Mesenchymal stem cell (in vitro differentiated cells and primary cell): ENCODE results near the gene RPH3AL.

Experiments
- DNase-seq: peaks from one replicate; pipeline ENCODE4 v3.0.0-alpha.2; 2013
- H2AFZ ChIP-seq: one replicate; pipeline ENCODE4 v1.6.1; 2013; ENCODE audit warnings: low read depth, mild to moderate bottlenecking, control low read depth, inconsistent platforms, low read length, moderate library complexity
- H2AK5ac ChIP-seq: 2 replicates; pipeline ENCODE4 v1.6.1; 2013; ENCODE audit warnings: low read length, moderate library complexity, mild to moderate bottlenecking, inconsistent platforms; ENCODE audit not compliant: severe bottlenecking
- H2BK120ac ChIP-seq: one replicate; pipeline ENCODE4 v1.6.1; 2013; ENCODE audit warnings: low read depth, mild to moderate bottlenecking, inconsistent platforms, low read length, moderate library complexity
- H2BK12ac ChIP-seq, 2 experiments: one replicate each; pipeline ENCODE4 v1.6.1; 2013; ENCODE audit warnings: inconsistent platforms in 2 of 2, low read length in 2 of 2, mild to moderate bottlenecking in 2 of 2, moderate library complexity in 2 of 2, control low read depth in 1 of 2
- H2BK15ac ChIP-seq: one replicate; pipeline ENCODE4 v1.6.1; 2013; ENCODE audit warnings: mild to moderate bottlenecking, low read depth, inconsistent platforms; ENCODE audit not compliant: poor library complexity, severe bottlenecking
- H2BK5ac ChIP-seq: 2 replicates; pipeline ENCODE4 v1.6.1; 2013; ENCODE audit warnings: low read depth, mild to moderate bottlenecking, low read length, control low read depth, inconsistent platforms; ENCODE audit not compliant: poor library complexity, severe bottlenecking
- H3K14ac ChIP-seq, 2 experiments: one replicate each; pipeline ENCODE4 v1.6.1; 2013; ENCODE audit warnings: inconsistent platforms in 2 of 2, low read length in 2 of 2, control low read depth in 1 of 2, mild to moderate bottlenecking in 1 of 2, moderate library complexity in 1 of 2
- H3K18ac ChIP-seq, 2 experiments: one replicate each; pipeline ENCODE4 v1.6.1; 2013; ENCODE audit warnings: inconsistent platforms in 2 of 2, low read length in 2 of 2, control low read depth in 1 of 2, low read depth in 1 of 2, mild to moderate bottlenecking in 1 of 2
- H3K23ac ChIP-seq, 2 experiments: one replicate each; pipeline ENCODE4 v1.6.1; 2013; ENCODE audit warnings: inconsistent platforms in 2 of 2, low read length in 2 of 2, mild to moderate bottlenecking in 2 of 2, moderate library complexity in 2 of 2, control low read depth in 1 of 2
- H3K27ac ChIP-seq: 2 replicates; pipeline ENCODE4 v1.5.1; 2013; ENCODE audit warnings: mild to moderate bottlenecking, moderate library complexity, low read length, control low read depth, inconsistent platforms; ENCODE audit not compliant: poor library complexity, severe bottlenecking
- H3K27me3 ChIP-seq, 2 experiments: 2 replicates each; pipeline versions ENCODE4 v1.6.1 to v1.7.0; 2013; ENCODE audit warnings: low read length in 2 of 2, mild to moderate bottlenecking in 2 of 2, moderate library complexity in 2 of 2, control low read depth in 1 of 2, inconsistent platforms in 1 of 2; ENCODE audit not compliant: control insufficient read depth in 1 of 2, insufficient read depth in 1 of 2
- H3K36me3 ChIP-seq, 2 experiments: 2 replicates each; pipeline versions ENCODE4 v1.6.1 to v1.7.0; 2013; ENCODE audit warnings: low read length in 2 of 2, control low read depth in 1 of 2, inconsistent platforms in 1 of 2, low read depth in 1 of 2, mild to moderate bottlenecking in 1 of 2; ENCODE audit not compliant: insufficient read depth in 2 of 2, control insufficient read depth in 1 of 2
- H3K4ac ChIP-seq, 2 experiments: one replicate each; pipeline ENCODE4 v1.6.1; 2013; ENCODE audit warnings: inconsistent platforms in 2 of 2, low read length in 2 of 2, mild to moderate bottlenecking in 2 of 2, moderate library complexity in 2 of 2, control low read depth in 1 of 2, low read depth in 1 of 2
- H3K4me1 ChIP-seq: 2 replicates; pipeline ENCODE4 v1.6.1; 2013; ENCODE audit warnings: low read depth, low read length, control low read depth; ENCODE audit not compliant: control insufficient read depth, insufficient read depth
- H3K4me2 ChIP-seq: 2 replicates; pipeline ENCODE4 v1.6.1; 2013; ENCODE audit warnings: low read length, mild to moderate bottlenecking, inconsistent platforms; ENCODE audit not compliant: poor library complexity, severe bottlenecking
- H3K4me3 ChIP-seq, 2 experiments: 2 replicates each; pipeline versions ENCODE4 v1.5.1 to v1.7.0; 2013; ENCODE audit warnings: low read length in 2 of 2, mild to moderate bottlenecking in 2 of 2, control low read depth in 1 of 2, low read depth in 1 of 2; ENCODE audit not compliant: insufficient read depth in 1 of 2
- H3K79me1 ChIP-seq: replicated peaks from 2 replicates; pipeline ENCODE4 v1.6.1; 2013; ENCODE audit warnings: mild to moderate bottlenecking, control low read depth, low read length, inconsistent platforms; ENCODE audit not compliant: poor library complexity, severe bottlenecking
- H3K9ac ChIP-seq: 2 replicates; pipeline ENCODE4 v1.7.0; 2013; ENCODE audit warnings: mild to moderate bottlenecking, low read length, moderate library complexity
- H3K9me3 ChIP-seq: 2 replicates; pipeline ENCODE4 v1.7.0; 2013; ENCODE audit warnings: mild to moderate bottlenecking, low read length; ENCODE audit not compliant: control insufficient read depth
- H4K8ac ChIP-seq: one replicate; pipeline ENCODE4 v1.6.1; 2013; ENCODE audit warnings: inconsistent platforms, mild to moderate bottlenecking, low read length, moderate library complexity
- H4K91ac ChIP-seq: one replicate; pipeline ENCODE4 v1.6.1; 2013; ENCODE audit warnings: mild to moderate bottlenecking, low read length, inconsistent platforms
- WGBS: methylation state at CpG from one replicate; pipeline ENCODE4 v1.1.7; 2013; ENCODE audit warnings: mixed read lengths; 5-methylcytosine and 5-hydroxymethylcytosine counted together

RPH3AL gene

GRCh38 chr17:343875-344752, 8.5 kb downstream of the RPH3AL start:
- Histone ChIP-seq H2BK12ac (no peak overlapping the region), H2BK15ac (no peak overlapping the region), H3K23ac (no peak overlapping the region), H3K79me1 (peaks cover 20% of the 10 kb centered on the region), H3K4me3 (no peak overlapping the region), H3K27me3 (peaks cover 0 to under 1% of the 10 kb centered on the region in 2 experiments), H4K8ac (no peak overlapping the region), H3K36me3 (peaks cover 0 to 3% of the 10 kb centered on the region in 2 experiments), H3K4me2 (no peak overlapping the region), H2BK120ac (no peak overlapping the region), H3K27ac (no peak overlapping the region), H3K9me3 (no peaks in the 10 kb centered on the region), H3K4me1 (peaks cover 5% of the 10 kb centered on the region), H3K18ac (no peak overlapping the region), H2AK5ac (no peak overlapping the region), H3K14ac (no peak overlapping the region), H4K91ac (no peak overlapping the region), H2BK5ac (no peak overlapping the region), H3K4ac (no peak overlapping the region), H3K9ac (no peak overlapping the region), H2AFZ (no peak overlapping the region)
- no peak for DNase-seq
- WGBS = 93% methylated on average over 5 of the region's 5 CpGs

- Histone ChIP-seq H3K18ac (peak overlapping the region in 1 of 2 experiments; percentile 43), H3K4me2 (no peak overlapping the region), H2AK5ac (no peak overlapping the region), H4K91ac (no peak overlapping the region), H3K4ac (no peak overlapping the region), H3K79me1 (peaks cover 27% of the 10 kb centered on the region), H4K8ac (no peak overlapping the region), H3K9me3 (no peaks in the 10 kb centered on the region), H3K27me3 (peaks cover 0 to 9% of the 10 kb centered on the region in 2 experiments), H3K9ac (no peak overlapping the region), H3K23ac (no peak overlapping the region), H3K4me1 (peaks cover 7% of the 10 kb centered on the region), H2AFZ (no peak overlapping the region), H3K4me3 (no peak overlapping the region), H3K36me3 (no peaks in the 10 kb centered on the region), H2BK120ac (no peak overlapping the region), H2BK5ac (no peak overlapping the region), H3K27ac (no peak overlapping the region), H3K14ac (no peak overlapping the region), H2BK15ac (no peak overlapping the region), H2BK12ac (no peak overlapping the region)
- WGBS = 75% methylated on average over 7 of the region's 7 CpGs
- DNase-seq = no peak
Measured at GRCh38 chr17:343211-343610, 9.4 kb downstream of the RPH3AL start.

- H3K14ac ChIP-seq = peak overlapping the region in 1 of 2 experiments; percentile 95
- H4K8ac ChIP-seq = no peak overlapping the region
- peak overlapping the region; percentile 24 for H2BK120ac ChIP-seq
- no peak overlapping the region for H2BK5ac ChIP-seq
- H4K91ac ChIP-seq = no peak overlapping the region
- no peak overlapping the region for H3K23ac ChIP-seq
- H3K27ac ChIP-seq = no peak overlapping the region
- no peak overlapping the region for H3K9ac ChIP-seq
- no peak overlapping the region for H2AFZ ChIP-seq
- peaks cover 40% of the 10 kb centered on the region for H3K79me1 ChIP-seq
- no peak overlapping the region for H2BK15ac ChIP-seq
- WGBS = 94% methylated on average over 4 of the region's 4 CpGs
- peaks cover 0 to 29% of the 10 kb centered on the region in 2 experiments for H3K27me3 ChIP-seq
- H3K4me2 ChIP-seq = no peak overlapping the region
- H2BK12ac ChIP-seq = peak overlapping the region in 1 of 2 experiments; percentile 29
- peaks cover 22% of the 10 kb centered on the region for H3K4me1 ChIP-seq
- peaks cover 0 to 6% of the 10 kb centered on the region in 2 experiments for H3K36me3 ChIP-seq
- H3K4me3 ChIP-seq = no peak overlapping the region
- no peak overlapping the region for H2AK5ac ChIP-seq
- H3K4ac ChIP-seq = no peak overlapping the region
- H3K18ac ChIP-seq = peak overlapping the region in 1 of 2 experiments; percentile 6
- no peaks in the 10 kb centered on the region for H3K9me3 ChIP-seq
- DNase-seq = no peak
Measured at GRCh38 chr17:340074-340473, 12.5 kb downstream of the RPH3AL start.

GRCh38 chr17:339193-340061, 13.2 kb downstream of the RPH3AL start:
- Histone ChIP-seq H3K79me1 (peaks cover 41% of the 10 kb centered on the region), H2BK12ac (peak overlapping the region; percentile 12 to 34), H3K4me2 (no peak overlapping the region), H3K36me3 (peaks cover 0 to 6% of the 10 kb centered on the region in 2 experiments), H3K27me3 (peaks cover 0 to 33% of the 10 kb centered on the region in 2 experiments), H3K14ac (no peak overlapping the region), H3K4me1 (peaks cover 27% of the 10 kb centered on the region), H2AFZ (no peak overlapping the region), H2BK5ac (no peak overlapping the region), H4K8ac (no peak overlapping the region), H3K4ac (no peak overlapping the region), H2AK5ac (no peak overlapping the region), H2BK120ac (peak overlapping the region; percentile 24), H4K91ac (no peak overlapping the region), H3K4me3 (no peak overlapping the region), H2BK15ac (no peak overlapping the region), H3K18ac (no peak overlapping the region), H3K9me3 (no peaks in the 10 kb centered on the region), H3K27ac (no peak overlapping the region), H3K23ac (no peak overlapping the region), H3K9ac (no peak overlapping the region)
- no peak for DNase-seq
- WGBS = 81% methylated on average over 23 of the region's 23 CpGs
